SU-DHL-6 (cell line): ENCODE results near the gene RELA.

Source experiments
- CTCF ChIP-seq: fragments of 200-600 bp; sonication (generic); IDR thresholded peaks from one replicate; pipeline ENCODE4 v1.5.1; 2017; ENCODE audit warnings: antibody characterized with exemption, mild to moderate bottlenecking, low read length, moderate library complexity; ENCODE audit not compliant: insufficient read depth, poor library complexity, severe bottlenecking
- EZH2phosphoT487 ChIP-seq: fragments of 200-600 bp; sonication (generic), shearing (Covaris generic); conservative IDR thresholded peaks from 2 replicates; pipeline ENCODE4 v1.6.1; 2018; ENCODE audit warnings: mild to moderate bottlenecking, antibody characterized with exemption, low read length, moderate library complexity, mixed read lengths

DNA sequence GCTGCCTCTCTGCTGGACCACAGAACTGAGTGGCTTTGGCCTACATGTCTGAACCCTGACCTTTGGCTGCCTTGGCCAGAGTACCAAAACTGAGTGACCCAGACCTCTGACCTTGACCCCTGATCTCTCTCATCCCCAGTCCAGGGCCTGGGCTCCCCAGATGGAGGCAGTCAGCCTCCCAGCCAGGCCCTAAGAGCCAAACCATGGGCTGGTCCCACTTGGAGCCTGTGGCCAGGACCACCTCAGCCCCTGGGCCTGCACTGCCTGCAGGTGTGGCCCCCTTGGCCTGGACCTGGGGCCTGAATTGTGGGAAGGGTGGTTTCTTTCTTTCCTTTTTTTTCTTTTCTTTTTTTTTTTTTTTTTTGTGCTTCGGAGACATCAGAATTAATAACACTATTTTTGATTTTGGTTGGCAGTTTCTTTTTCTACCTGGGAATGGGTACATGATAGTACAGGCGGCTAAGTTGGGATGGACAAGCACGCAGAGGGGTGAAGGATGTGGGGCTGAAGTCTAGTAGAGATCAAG, 25.6 kb downstream of the RELA start:
- TF ChIP-seq CTCF (no peak), EZH2phosphoT487 (no peak)
